ENCODE data around the gene BCAS3.

BCAS3 gene

DNA sequence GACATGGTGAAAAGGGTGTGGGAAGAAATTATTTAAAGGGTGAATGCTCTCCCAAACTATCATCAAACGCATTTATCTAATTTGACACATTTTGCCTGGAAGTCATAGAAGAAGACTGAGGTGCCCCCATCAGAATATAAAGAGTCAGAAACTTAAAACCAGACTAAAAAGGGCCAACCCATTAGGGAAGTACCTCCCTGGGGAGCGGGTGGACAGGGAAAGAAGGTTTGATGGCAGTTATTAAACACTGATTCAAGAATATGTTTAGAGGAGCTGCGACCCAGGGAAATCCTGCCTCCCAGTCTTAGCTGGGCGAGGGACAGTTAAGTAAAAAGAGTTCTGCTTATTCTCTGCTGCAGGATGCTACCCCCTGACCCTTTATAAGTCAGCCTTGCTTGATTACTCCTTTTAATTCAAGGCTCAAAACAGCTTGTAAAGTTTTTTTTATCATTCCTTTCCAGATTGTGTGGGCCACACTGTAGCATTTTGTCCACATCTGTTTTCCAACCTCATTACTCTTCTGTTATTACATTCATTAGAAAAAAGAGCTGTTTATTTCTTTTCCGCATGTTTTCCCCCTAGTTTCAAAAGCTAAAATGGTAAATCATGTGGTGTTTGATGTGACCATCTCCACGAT lies 583.5 kb downstream of the BCAS3 start:
- H3K27ac ChIP-seq = peak overlapping the region; percentile 46
- TF ChIP-seq, protein P1, sequence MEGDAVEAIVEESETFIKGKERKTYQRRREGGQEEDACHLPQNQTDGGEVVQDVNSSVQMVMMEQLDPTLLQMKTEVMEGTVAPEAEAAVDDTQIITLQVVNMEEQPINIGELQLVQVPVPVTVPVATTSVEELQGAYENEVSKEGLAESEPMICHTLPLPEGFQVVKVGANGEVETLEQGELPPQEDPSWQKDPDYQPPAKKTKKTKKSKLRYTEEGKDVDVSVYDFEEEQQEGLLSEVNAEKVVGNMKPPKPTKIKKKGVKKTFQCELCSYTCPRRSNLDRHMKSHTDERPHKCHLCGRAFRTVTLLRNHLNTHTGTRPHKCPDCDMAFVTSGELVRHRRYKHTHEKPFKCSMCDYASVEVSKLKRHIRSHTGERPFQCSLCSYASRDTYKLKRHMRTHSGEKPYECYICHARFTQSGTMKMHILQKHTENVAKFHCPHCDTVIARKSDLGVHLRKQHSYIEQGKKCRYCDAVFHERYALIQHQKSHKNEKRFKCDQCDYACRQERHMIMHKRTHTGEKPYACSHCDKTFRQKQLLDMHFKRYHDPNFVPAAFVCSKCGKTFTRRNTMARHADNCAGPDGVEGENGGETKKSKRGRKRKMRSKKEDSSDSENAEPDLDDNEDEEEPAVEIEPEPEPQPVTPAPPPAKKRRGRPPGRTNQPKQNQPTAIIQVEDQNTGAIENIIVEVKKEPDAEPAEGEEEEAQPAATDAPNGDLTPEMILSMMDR (IDR thresholded peaks at IDR 0.05; ENCODE audit: low read depth, low read length, missing control alignments) = no peak
- no peak for DNase-seq
- no peaks in the 10 kb centered on the region for H3K27me3 ChIP-seq (replicated peaks)
- in situ Hi-C loops (cut with HindIII; ENCODE audit: low pct_ligation_motif_present, low sequenced_read_pairs) = no loop called here
- no peak overlapping the region for H3K4me3 ChIP-seq (ENCODE audit: low read depth, low read length)
- H3K36me3 ChIP-seq (replicated peaks) = no peaks in the 10 kb centered on the region

- TF ChIP-seq, protein P1 (IDR thresholded peaks at IDR 0.05; ENCODE audit: low read depth, low read length, missing control alignments) = no peak
Measured at GRCh38 chr17:61265397-61265796, 587.7 kb downstream of the BCAS3 start.

GRCh38 chr17:61267847-61268246 lies 590.2 kb downstream of the BCAS3 start:
- H3K27me3 ChIP-seq (replicated peaks) = no peaks in the 10 kb centered on the region
- H3K27ac ChIP-seq = no peak overlapping the region
- TF ChIP-seq, protein P1 (IDR thresholded peaks at IDR 0.05; ENCODE audit: low read depth, low read length, missing control alignments) = no peak
- no peak for DNase-seq
- H3K36me3 ChIP-seq (replicated peaks) = no peaks in the 10 kb centered on the region
- in situ Hi-C loops (cut with HindIII; ENCODE audit: low pct_ligation_motif_present, low sequenced_read_pairs) = no loop called here
- H3K4me3 ChIP-seq (ENCODE audit: low read depth, low read length) = no peak overlapping the region

More at GRCh38 chr17:61265397-61265796, 587.7 kb downstream of the BCAS3 start:
- no peak overlapping the region for H3K4me3 ChIP-seq (ENCODE audit: low read depth, low read length)
- no peaks in the 10 kb centered on the region for H3K27me3 ChIP-seq (replicated peaks)
- no peak overlapping the region for H3K27ac ChIP-seq
- no peak for DNase-seq
- H3K36me3 ChIP-seq (replicated peaks) = no peaks in the 10 kb centered on the region
- in situ Hi-C loops (cut with HindIII; ENCODE audit: low pct_ligation_motif_present, low sequenced_read_pairs) = no loop called here

- in situ Hi-C loops (cut with HindIII; ENCODE audit: low pct_ligation_motif_present, low sequenced_read_pairs) = no loop called here
- no peak overlapping the region for H3K4me3 ChIP-seq (ENCODE audit: low read depth, low read length)
- no peak overlapping the region for H3K27ac ChIP-seq
- TF ChIP-seq, protein P1 (IDR thresholded peaks at IDR 0.05; ENCODE audit: low read depth, low read length, missing control alignments) = no peak
- H3K27me3 ChIP-seq (replicated peaks) = no peaks in the 10 kb centered on the region
- no peaks in the 10 kb centered on the region for H3K36me3 ChIP-seq (replicated peaks)
- DNase-seq = no peak
Measured at GRCh38 chr17:61275395-61275794, 597.7 kb downstream of the BCAS3 start.

DNA sequence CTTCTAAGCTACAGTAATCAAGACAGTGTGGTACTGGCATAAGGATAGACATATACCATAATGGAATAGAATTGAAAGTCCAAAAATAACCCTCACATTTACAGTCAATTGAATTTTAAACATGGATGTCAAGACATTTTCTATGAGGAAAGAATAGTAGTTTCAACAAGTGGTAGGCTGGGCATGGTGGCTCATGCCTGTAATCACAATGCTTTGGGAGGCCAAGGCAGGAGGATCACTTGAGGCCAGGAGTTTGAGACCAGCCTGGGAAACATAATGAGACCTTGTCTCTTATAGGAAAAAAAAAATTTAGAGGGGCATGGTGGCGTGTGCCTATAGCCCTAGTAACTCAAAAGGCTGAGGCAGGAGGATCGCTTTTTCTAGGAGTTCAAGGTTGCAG lies 599.2 kb downstream of the BCAS3 start:
- Histone ChIP-seq H3K27me3 (replicated peaks) (no peaks in the 10 kb centered on the region), H3K36me3 (replicated peaks) (no peaks in the 10 kb centered on the region), H3K27ac (no peak overlapping the region), H3K4me3 (ENCODE audit: low read depth, low read length) (no peak overlapping the region)
- in situ Hi-C loops (cut with HindIII; ENCODE audit: low pct_ligation_motif_present, low sequenced_read_pairs) = no loop called here
- DNase-seq = no peak
- TF ChIP-seq, protein P1 (IDR thresholded peaks at IDR 0.05; ENCODE audit: low read depth, low read length, missing control alignments) = no peak

Measured in brain microvascular endothelial cell (primary cell).